Right lung (tissue), 10 donors: ENCODE results near the gene MRPL2. TPM values are rescaled to one million over a fixed set of nuclear protein-coding genes. Genes with fewer than 3 reads are reported as not detected.

Experiments used
- DNase-seq, 2 donors: peaks; one replicate each; pipeline ENCODE4 v3.0.0-alpha.2; 2013
- long read RNA-seq, 8 donors: transcript quantifications; one replicate each; lab custom pipeline, GENCODE V29; 2026
- polyA plus RNA-seq, 5 donors: library from polyadenylated mRNA; unstranded; fragments of 120-200 nt; gene quantifications; one replicate each; pipeline versions ENCODE4 v1.2.1 to v1.2.3, GENCODE V29; 2013; ENCODE audit warnings: inconsistent platforms in 1 of 5, low replicate concordance in 1 of 5; ENCODE audit not compliant: insufficient read length in 5 of 5, insufficient read depth in 1 of 5

The MRPL2 gene
- polyA plus RNA-seq = 10 to 100 TPM; 35.8 to 54.1 (median 43.8) TPM
- long read RNA-seq, donor 1, transcript MRPL2-208 (3 exons, 570 nt) = minor isoform, 5 of 199 reads
- long read RNA-seq, donor 1, transcript MRPL2-203 (2 exons, 689 nt) = major isoform, 11 of 199 reads
- long read RNA-seq, donor 1, partial matches to known transcripts = 144 of 199 reads
- long read RNA-seq, donor 1, other reads (novel, unspliced or antisense) = 34 of 199 reads
- long read RNA-seq, donor 2, transcript MRPL2-208 (3 exons, 570 nt) = major isoform, 5 of 267 reads
- long read RNA-seq, donor 2, transcript MRPL2-202 (7 exons, 1,588 nt) = major isoform, 5 of 267 reads
- long read RNA-seq, donor 2, partial matches to known transcripts = 216 of 267 reads
- long read RNA-seq, donor 2, other reads (novel, unspliced or antisense) = 34 of 267 reads
- long read RNA-seq, donor 3, transcript MRPL2-203 (2 exons, 689 nt) = major isoform, 8 of 22 reads
- long read RNA-seq, donor 3, partial matches to known transcripts = 5 of 22 reads
- long read RNA-seq, donor 3, other reads (novel, unspliced or antisense) = 0 of 22 reads
- long read RNA-seq, donor 4, transcript MRPL2-203 (2 exons, 689 nt) = major isoform, 5 of 11 reads
- long read RNA-seq, donor 4, partial matches to known transcripts = 0 of 11 reads
- long read RNA-seq, donor 4, other reads (novel, unspliced or antisense) = 0 of 11 reads
- long read RNA-seq, donor 5, transcript MRPL2-202 (7 exons, 1,588 nt) = minor isoform, 6 of 32 reads
- long read RNA-seq, donor 5, transcript MRPL2-208 (3 exons, 570 nt) = major isoform, 8 of 32 reads
- long read RNA-seq, donor 5, transcript MRPL2-203 (2 exons, 689 nt) = major isoform, 8 of 32 reads
- long read RNA-seq, donor 5, partial matches to known transcripts = 5 of 32 reads
- long read RNA-seq, donor 5, other reads (novel, unspliced or antisense) = 0 of 32 reads
- long read RNA-seq, donor 6, transcript MRPL2-208 (3 exons, 570 nt) = major isoform, 9 of 35 reads
- long read RNA-seq, donor 6, transcript MRPL2-202 (7 exons, 1,588 nt) = minor isoform, 6 of 35 reads
- long read RNA-seq, donor 6, transcript MRPL2-203 (2 exons, 689 nt) = major isoform, 9 of 35 reads
- long read RNA-seq, donor 6, partial matches to known transcripts = 9 of 35 reads
- long read RNA-seq, donor 6, other reads (novel, unspliced or antisense) = 0 of 35 reads
- long read RNA-seq, donor 7, transcript MRPL2-202 (7 exons, 1,588 nt) = major isoform, 7 of 32 reads
- long read RNA-seq, donor 7, transcript MRPL2-208 (3 exons, 570 nt) = minor isoform, 6 of 32 reads
- long read RNA-seq, donor 7, partial matches to known transcripts = 13 of 32 reads
- long read RNA-seq, donor 7, other reads (novel, unspliced or antisense) = 0 of 32 reads
- long read RNA-seq, donor 8, transcript MRPL2-203 (2 exons, 689 nt) = major isoform, 5 of 10 reads
- long read RNA-seq, donor 8, partial matches to known transcripts = 0 of 10 reads
- long read RNA-seq, donor 8, other reads (novel, unspliced or antisense) = 0 of 10 reads

- peak; percentile 97 to 98 for DNase-seq
Observed at GRCh38 chr6:43059168-43060033, at the start of gene MRPL2, which contains the start of gene KLC4. Gene MRPL2, minus strand, starts transcription at chr6:43059434. Its CDS starts 53 bp downstream, at chr6:43059381. Gene KLC4, plus strand, starts transcription at chr6:43059631. Its CDS starts 1,705 bp downstream, at chr6:43061336.

GRCh38 chr6:43107344-43108062, 48.3 kb upstream of the MRPL2 start:
- DNase-seq = no peak

GRCh38 chr6:43105538-43106222, 46.4 kb upstream of the MRPL2 start:
- no peak for DNase-seq

- DNase-seq = no peak
Observed at GRCh38 chr6:43103253-43103876, 44.1 kb upstream of the MRPL2 start.

GRCh38 chr6:43101497-43101896, 42.3 kb upstream of the MRPL2 start:
- no peak for DNase-seq

- DNase-seq = no peak
Observed at GRCh38 chr6:43097502-43097901, 38.3 kb upstream of the MRPL2 start.

GRCh38 chr6:43097098-43097489, 37.9 kb upstream of the MRPL2 start:
- no peak for DNase-seq

- DNase-seq = peak; percentile 76 to 78
Observed at GRCh38 chr6:43096451-43097097, 37.3 kb upstream of the MRPL2 start.

GRCh38 chr6:43095939-43096338, 36.7 kb upstream of the MRPL2 start:
- DNase-seq = no peak

- DNase-seq = no peak
Observed at GRCh38 chr6:43093436-43094289, 34.4 kb upstream of the MRPL2 start.

GRCh38 chr6:43092635-43093034, 33.4 kb upstream of the MRPL2 start:
- no peak for DNase-seq

GRCh38 chr6:43091436-43091991, 32.3 kb upstream of the MRPL2 start:
- no peak for DNase-seq

GRCh38 chr6:43091020-43091419, 31.8 kb upstream of the MRPL2 start:
- no peak for DNase-seq

- no peak for DNase-seq
Observed at GRCh38 chr6:43090559-43090956, 31.3 kb upstream of the MRPL2 start.

- DNase-seq = peak in 1 of 2 donors; percentile 51
Observed at GRCh38 chr6:43089874-43090558, 30.8 kb upstream of the MRPL2 start.

GRCh38 chr6:43089467-43089866, 30.2 kb upstream of the MRPL2 start:
- DNase-seq = no peak
